AG09319 (cell line): ENCODE results near the gene PLP1.

Experiments
- DNase-seq: peaks from one replicate; pipeline ENCODE4 v3.0.0-alpha.2; 2010; ENCODE audit warnings: low read depth; ENCODE audit errors: extremely low read depth
- TF ChIP-seq, protein P1 (sequence below): IDR thresholded peaks from 2 replicates; pipeline ENCODE4 v1.5.1; 2011; ENCODE audit warnings: low read depth, mild to moderate bottlenecking, inconsistent platforms, low read length, moderate library complexity

Gene PLP1

GRCh38 chrX:103830848-103831247 is 54.2 kb downstream of the PLP1 start:
- TF ChIP-seq, protein P1, sequence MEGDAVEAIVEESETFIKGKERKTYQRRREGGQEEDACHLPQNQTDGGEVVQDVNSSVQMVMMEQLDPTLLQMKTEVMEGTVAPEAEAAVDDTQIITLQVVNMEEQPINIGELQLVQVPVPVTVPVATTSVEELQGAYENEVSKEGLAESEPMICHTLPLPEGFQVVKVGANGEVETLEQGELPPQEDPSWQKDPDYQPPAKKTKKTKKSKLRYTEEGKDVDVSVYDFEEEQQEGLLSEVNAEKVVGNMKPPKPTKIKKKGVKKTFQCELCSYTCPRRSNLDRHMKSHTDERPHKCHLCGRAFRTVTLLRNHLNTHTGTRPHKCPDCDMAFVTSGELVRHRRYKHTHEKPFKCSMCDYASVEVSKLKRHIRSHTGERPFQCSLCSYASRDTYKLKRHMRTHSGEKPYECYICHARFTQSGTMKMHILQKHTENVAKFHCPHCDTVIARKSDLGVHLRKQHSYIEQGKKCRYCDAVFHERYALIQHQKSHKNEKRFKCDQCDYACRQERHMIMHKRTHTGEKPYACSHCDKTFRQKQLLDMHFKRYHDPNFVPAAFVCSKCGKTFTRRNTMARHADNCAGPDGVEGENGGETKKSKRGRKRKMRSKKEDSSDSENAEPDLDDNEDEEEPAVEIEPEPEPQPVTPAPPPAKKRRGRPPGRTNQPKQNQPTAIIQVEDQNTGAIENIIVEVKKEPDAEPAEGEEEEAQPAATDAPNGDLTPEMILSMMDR: no peak
- DNase-seq: no peak

DNA sequence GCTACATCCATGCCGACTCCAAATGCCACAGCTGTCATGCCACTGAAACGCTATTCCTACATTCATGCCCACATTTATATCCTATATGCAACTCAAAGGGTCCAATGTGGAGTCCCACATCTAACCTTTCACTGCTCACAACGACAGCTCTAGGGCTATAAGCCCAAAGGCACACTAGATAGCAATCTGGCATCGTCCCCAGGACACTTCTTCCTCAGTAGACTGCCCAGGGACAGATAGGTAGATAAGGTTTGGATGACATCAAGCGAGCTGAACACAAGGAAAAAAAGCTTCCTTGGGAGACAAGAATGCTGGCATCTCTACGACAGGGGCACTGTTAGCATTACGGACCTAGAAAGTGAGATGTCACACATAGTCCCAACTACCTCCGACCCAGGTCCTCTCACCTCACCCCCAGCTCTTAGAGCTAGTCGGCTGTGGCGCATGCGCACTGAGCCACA is 54.7 kb downstream of the PLP1 start:
- peak; percentile 1 for DNase-seq
- TF ChIP-seq, protein P1: no peak

DNA sequence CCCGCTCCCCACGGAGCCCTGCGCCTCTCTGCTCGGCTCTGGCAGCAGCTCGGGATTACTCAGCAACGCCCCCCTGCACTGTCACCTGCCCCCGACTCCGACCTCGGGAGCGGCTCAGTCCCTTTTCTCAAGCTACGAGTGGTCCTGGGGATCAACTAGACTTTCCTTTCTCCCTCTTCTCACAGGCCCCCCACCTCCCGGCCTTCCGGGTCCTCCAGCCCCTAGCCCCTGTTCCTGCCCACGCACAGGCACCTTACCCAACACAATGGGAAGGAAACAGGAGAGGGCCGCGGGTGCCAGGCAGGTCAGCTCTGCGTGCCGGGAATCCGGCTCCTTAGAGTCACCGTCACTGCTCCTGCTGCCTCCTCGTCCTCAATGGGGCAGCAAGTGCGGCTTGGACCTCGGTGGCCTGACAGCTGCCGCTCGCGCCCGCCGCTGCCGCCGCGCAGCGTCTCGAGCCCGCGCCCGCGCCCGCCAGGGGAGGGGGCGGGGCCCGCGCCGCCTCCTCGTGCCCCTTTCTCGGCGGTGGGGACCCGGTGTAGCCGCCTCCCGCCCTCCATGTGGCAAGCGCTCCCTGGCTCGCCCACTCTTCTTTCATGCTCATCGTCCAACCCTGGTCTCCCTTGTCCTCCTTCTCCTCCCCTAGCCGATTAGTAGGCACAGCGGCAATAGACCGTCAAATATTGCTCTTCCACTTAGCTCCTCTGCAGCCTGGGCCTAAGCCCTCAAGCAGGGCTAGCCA is 55.3 kb downstream of the PLP1 start, which contains the start of gene RAB9B:
Gene RAB9B, minus strand, starts transcription at position 455 of the 742 bp plus-strand sequence. CDS start 6,473 bp downstream, outside the sequence.
- no peak for DNase-seq
- TF ChIP-seq, protein P1: no peak

DNA sequence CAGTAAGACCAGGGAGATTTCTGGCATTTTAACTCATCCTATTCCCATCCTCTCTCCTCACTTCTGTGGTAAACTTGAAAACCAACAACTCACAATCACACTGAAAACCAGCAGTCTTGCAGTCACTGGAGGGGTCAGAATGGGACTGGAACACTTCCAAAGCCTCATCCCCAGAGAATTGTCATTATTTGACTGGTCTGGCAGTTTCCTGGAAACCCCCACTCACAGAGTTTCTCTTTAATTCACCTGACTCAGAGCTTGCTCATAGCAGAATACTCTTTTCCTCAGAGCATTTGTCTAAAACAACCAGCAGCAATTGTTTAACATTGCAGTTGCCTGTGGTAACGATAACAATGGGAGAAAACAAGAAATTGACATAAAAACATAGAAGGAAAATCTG is 62.8 kb downstream of the PLP1 start:
- DNase-seq: no peak
- TF ChIP-seq, protein P1: no peak
